SK-N-SH treated with all-trans-retinoic acid at 6 μM for 48 hours (cell line): ENCODE results near the gene ELMO1.

Source experiments
- ARNTL ChIP-seq: fragments of 450-650 bp; formaldehyde crosslinking; IDR thresholded peaks from 2 replicates; pipeline ENCODE4 v1.5.0; 2020; ENCODE audit warnings: low read depth, mild to moderate bottlenecking, moderate library complexity, borderline replicate concordance
- CREB5 ChIP-seq: fragments of 250-450 bp; sonication (Bioruptor Pico); IDR thresholded peaks from 2 replicates; pipeline ENCODE4 v1.5.1; 2020; ENCODE audit warnings: low read depth, mild to moderate bottlenecking, moderate library complexity
- ESRRG ChIP-seq: fragments of 250-450 bp; sonication (Bioruptor Pico); IDR thresholded peaks from 2 replicates; pipeline ENCODE4 v1.6.1; 2021; ENCODE audit warnings: mild to moderate bottlenecking
- GLIS3 ChIP-seq: fragments of 250-450 bp; sonication (Bioruptor Pico); IDR thresholded peaks from 2 replicates; pipeline ENCODE4 v1.5.0; 2020; ENCODE audit warnings: mild to moderate bottlenecking, moderate library complexity
- OSR1 ChIP-seq: fragments of 250-450 bp; sonication (Bioruptor Pico); IDR thresholded peaks from 2 replicates; pipeline ENCODE4 v1.8.0; 2022; ENCODE audit warnings: moderate library complexity, mild to moderate bottlenecking, inconsistent platforms
- PATZ1 ChIP-seq: fragments of 250-450 bp; sonication (Bioruptor Pico); IDR thresholded peaks from 2 replicates; pipeline ENCODE4 v1.8.0; 2020; ENCODE audit warnings: mild to moderate bottlenecking, moderate library complexity, borderline replicate concordance
- PPARA ChIP-seq: fragments of 250-450 bp; sonication (Bioruptor Pico); IDR thresholded peaks from 2 replicates; pipeline ENCODE4 v1.5.0; 2020; ENCODE audit warnings: mild to moderate bottlenecking, borderline replicate concordance
- TOX ChIP-seq: fragments of 250-450 bp; sonication (Bioruptor Pico); IDR thresholded peaks from 2 replicates; pipeline ENCODE4 v1.8.0; 2021; ENCODE audit warnings: mild to moderate bottlenecking, moderate library complexity, borderline replicate concordance
- TSHZ2 ChIP-seq: fragments of 250-450 bp; sonication (Bioruptor Pico); IDR thresholded peaks from 2 replicates; pipeline ENCODE4 v1.5.0; 2020; ENCODE audit warnings: mild to moderate bottlenecking, moderate library complexity
- ZC3H10 ChIP-seq: fragments of 250-450 bp; sonication (Bioruptor Pico); IDR thresholded peaks from 2 replicates; pipeline ENCODE4 v1.5.1; 2021; ENCODE audit warnings: mild to moderate bottlenecking, moderate library complexity
- ZFP3 ChIP-seq: fragments of 250-450 bp; sonication (Bioruptor Pico); IDR thresholded peaks from 2 replicates; pipeline ENCODE4 v1.5.0; 2020; ENCODE audit warnings: mild to moderate bottlenecking, moderate library complexity
- ZFP30 ChIP-seq: fragments of 450-650 bp; formaldehyde crosslinking; IDR thresholded peaks from 2 replicates; pipeline ENCODE4 v1.5.0; 2022; ENCODE audit warnings: mild to moderate bottlenecking, moderate library complexity
- ZNF70 ChIP-seq: fragments of 450-650 bp; formaldehyde crosslinking; IDR thresholded peaks from 2 replicates; pipeline ENCODE4 v1.5.0; 2020; ENCODE audit warnings: mild to moderate bottlenecking, moderate library complexity

- TF ChIP-seq ESRRG (CRISPR knock-in tag) (no peak), TSHZ2 (CRISPR knock-in tag) (no peak), GLIS3 (CRISPR knock-in tag) (no peak), ZC3H10 (CRISPR knock-in tag) (no peak), ZFP30 (CRISPR knock-in tag) (no peak), ARNTL (CRISPR knock-in tag) (no peak), OSR1 (CRISPR knock-in tag) (no peak), PATZ1 (no peak), CREB5 (CRISPR knock-in tag) (no peak), ZFP3 (CRISPR knock-in tag) (no peak), ZNF70 (CRISPR knock-in tag) (no peak), PPARA (CRISPR knock-in tag) (no peak), TOX (no peak)
Measured at GRCh38 chr7:37297546-37297945, 151.1 kb downstream of the ELMO1 start.
